Esophagus muscularis mucosa (tissue), 4 donors: ENCODE results near the gene GPR82. TPM values are rescaled to one million over a fixed set of nuclear protein-coding genes. Genes with fewer than 3 reads are reported as not detected.

ENCODE experiments used
- DNase-seq: peaks from one replicate; pipeline ENCODE4 v3.0.0-alpha.2; 2017; ENCODE audit errors: extremely low spot score
- H3K27ac ChIP-seq, 4 donors: fragments of 200-600 bp; sonication (generic); replicated peaks in 1 of 4; 1 replicate in 3 of 4; 2 replicates in 1 of 4; pipeline ENCODE4 v1.5.1; 2016 to 2019; ENCODE audit warnings: mild to moderate bottlenecking in 1 of 4
- H3K27me3 ChIP-seq, 4 donors: fragments of 200-600 bp; sonication (generic); one replicate each; pipeline versions ENCODE4 v1.5.1 to v1.6.0; 2016 to 2019
- H3K36me3 ChIP-seq, 4 donors: fragments of 200-600 bp; sonication (generic); one replicate each; pipeline ENCODE4 v1.5.1; 2016 to 2019
- H3K4me1 ChIP-seq, 4 donors: fragments of 200-600 bp; sonication (generic); one replicate each; pipeline ENCODE4 v1.5.1; 2016 to 2019
- H3K4me3 ChIP-seq, 4 donors: fragments of 200-600 bp; sonication (generic); 1 replicate in 2 of 4; 2 replicates in 2 of 4; pipeline ENCODE4 v1.5.1; 2016 to 2019; ENCODE audit warnings: mild to moderate bottlenecking in 4 of 4, moderate library complexity in 1 of 4
- H3K9me3 ChIP-seq, 4 donors: fragments of 200-600 bp; sonication (generic); 1 replicate in 3 of 4; 2 replicates in 1 of 4; pipeline ENCODE4 v1.5.1; 2016 to 2019
- CTCF ChIP-seq, 3 experiments: fragments of 200-600 bp in 2 of 3; fragments of 450-650 bp in 1 of 3; sonication (generic) in 2 of 3; IDR thresholded peaks; one replicate each; pipeline ENCODE4 v1.5.1; 2017 to 2019; ENCODE audit warnings: antibody characterized with exemption in 3 of 3, mild to moderate bottlenecking in 2 of 3, moderate library complexity in 1 of 3
- EP300 ChIP-seq: sonication (generic); formaldehyde crosslinking; IDR thresholded peaks from one replicate; pipeline ENCODE4 v1.6.1; 2017; ENCODE audit warnings: antibody characterized with exemption
- POLR2A ChIP-seq: fragments of 450-650 bp; IDR thresholded peaks from one replicate; pipeline ENCODE4 v1.6.1; 2017; ENCODE audit warnings: antibody characterized with exemption, moderate library complexity, mild to moderate bottlenecking, low read depth
- POLR2AphosphoS5 ChIP-seq, 2 donors: sonication (generic); formaldehyde crosslinking; IDR thresholded peaks; one replicate each; pipeline ENCODE4 v1.6.1; 2017; ENCODE audit warnings: antibody characterized with exemption in 2 of 2
- WGBS: methylation state at CpG from one replicate; pipeline ENCODE4 v1.1.5; 2018; 5-methylcytosine and 5-hydroxymethylcytosine counted together
- intact Hi-C: fragments of 100-400 bp; cut with DNase I; formaldehyde crosslinking; loops from one replicate; pipeline ENCODE4 v1.15.1; 2023
- total RNA-seq, 4 donors: library from RNA; depleted of rRNA; stranded (reverse); fragments of >200 nt; gene quantifications; one replicate each; pipeline versions ENCODE4 v1.1.0 to v1.2.1, GENCODE V29; 2016

The GPR82 gene
- total RNA-seq, 4 donors from 2014 or later: 0.13 to 0.42 (median 0.34) TPM; not detected in 1

- no peaks in the 10 kb centered on the region for H3K36me3 ChIP-seq
- intact Hi-C loops: no loop called here
- H3K4me1 ChIP-seq: peaks cover 0 to 5% (median 0%) of the 10 kb centered on the region in 4 donors
- no peak for TF ChIP-seq POLR2A
- no peak for TF ChIP-seq CTCF (IDR thresholded peaks at IDR 0.05)
- no peak for TF ChIP-seq POLR2AphosphoS5 (IDR thresholded peaks at IDR 0.05)
- TF ChIP-seq EP300: no peak
- 61% methylated on average over 1 of the region's 1 CpG for WGBS
- H3K27ac ChIP-seq: no peak overlapping the region
- no peak for DNase-seq
- H3K27me3 ChIP-seq: no peaks in the 10 kb centered on the region
- no peak overlapping the region for H3K4me3 ChIP-seq
- no peaks in the 10 kb centered on the region for H3K9me3 ChIP-seq
Measured at GRCh38 chrX:41692162-41692749, 31.7 kb upstream of the GPR82 start.

- TF ChIP-seq CTCF (IDR thresholded peaks at IDR 0.05) (no peak), POLR2AphosphoS5 (IDR thresholded peaks at IDR 0.05) (no peak), POLR2A (no peak), EP300 (no peak)
- no peak overlapping the region for H3K4me3 ChIP-seq
- H3K9me3 ChIP-seq: no peaks in the 10 kb centered on the region
- H3K36me3 ChIP-seq: no peaks in the 10 kb centered on the region
- peaks cover 0 to 5% (median 0%) of the 10 kb centered on the region in 4 donors for H3K4me1 ChIP-seq
- WGBS: 83% methylated on average over 3 of the region's 3 CpGs
- H3K27ac ChIP-seq: no peak overlapping the region
- H3K27me3 ChIP-seq: no peaks in the 10 kb centered on the region
- DNase-seq: no peak
- intact Hi-C loops: no loop called here
Measured at GRCh38 chrX:41693024-41693423, 31.0 kb upstream of the GPR82 start.

- H3K27ac ChIP-seq: no peak overlapping the region
- no peaks in the 10 kb centered on the region for H3K27me3 ChIP-seq
- intact Hi-C loops: no loop called here
- no peak overlapping the region for H3K4me3 ChIP-seq
- 62% methylated on average over 7 of the region's 7 CpGs for WGBS
- no peaks in the 10 kb centered on the region for H3K9me3 ChIP-seq
- H3K4me1 ChIP-seq: peaks cover 0 to 5% (median 0%) of the 10 kb centered on the region in 4 donors
- no peaks in the 10 kb centered on the region for H3K36me3 ChIP-seq
- TF ChIP-seq CTCF (IDR thresholded peaks at IDR 0.05) (no peak), POLR2AphosphoS5 (IDR thresholded peaks at IDR 0.05) (no peak), POLR2A (no peak), EP300 (no peak)
- no peak for DNase-seq
Measured at GRCh38 chrX:41695426-41695825, 28.6 kb upstream of the GPR82 start.

- H3K9me3 ChIP-seq: no peaks in the 10 kb centered on the region
- intact Hi-C loops: no loop called here
- no peaks in the 10 kb centered on the region for H3K27me3 ChIP-seq
- no peaks in the 10 kb centered on the region for H3K4me1 ChIP-seq
- H3K4me3 ChIP-seq: no peak overlapping the region
- DNase-seq: no peak
- TF ChIP-seq POLR2A (no peak), EP300 (no peak), CTCF (IDR thresholded peaks at IDR 0.05) (no peak), POLR2AphosphoS5 (IDR thresholded peaks at IDR 0.05) (no peak)
- H3K36me3 ChIP-seq: no peaks in the 10 kb centered on the region
- no peak overlapping the region for H3K27ac ChIP-seq
Measured at GRCh38 chrX:41703574-41704029, 20.4 kb upstream of the GPR82 start.

GRCh38 chrX:41705042-41705441 lies 18.9 kb upstream of the GPR82 start:
- H3K27ac ChIP-seq: no peak overlapping the region

More at GRCh38 chrX:41705042-41705441, 18.9 kb upstream of the GPR82 start:
- intact Hi-C loops: no loop called here
- Histone ChIP-seq H3K4me1 (no peaks in the 10 kb centered on the region), H3K4me3 (no peak overlapping the region), H3K27me3 (no peaks in the 10 kb centered on the region), H3K36me3 (no peaks in the 10 kb centered on the region), H3K9me3 (no peaks in the 10 kb centered on the region)
- TF ChIP-seq CTCF (IDR thresholded peaks at IDR 0.05) (no peak), POLR2AphosphoS5 (IDR thresholded peaks at IDR 0.05) (no peak), POLR2A (no peak)
- 80% methylated on average over 1 of the region's 1 CpG for WGBS
- DNase-seq: no peak
